ENCODE results near the gene ARSG. TPM values are rescaled to one million over a fixed set of nuclear protein-coding genes. Genes with fewer than 3 reads are reported as not detected.
"Not testable (repeated sequence)": the region's sequence is repeated elsewhere in the genome, so short reads cannot be mapped to it uniquely, and the experiment has no call there.

ARSG gene
- total RNA-seq, 1 donor: 7.6 TPM

DNA sequence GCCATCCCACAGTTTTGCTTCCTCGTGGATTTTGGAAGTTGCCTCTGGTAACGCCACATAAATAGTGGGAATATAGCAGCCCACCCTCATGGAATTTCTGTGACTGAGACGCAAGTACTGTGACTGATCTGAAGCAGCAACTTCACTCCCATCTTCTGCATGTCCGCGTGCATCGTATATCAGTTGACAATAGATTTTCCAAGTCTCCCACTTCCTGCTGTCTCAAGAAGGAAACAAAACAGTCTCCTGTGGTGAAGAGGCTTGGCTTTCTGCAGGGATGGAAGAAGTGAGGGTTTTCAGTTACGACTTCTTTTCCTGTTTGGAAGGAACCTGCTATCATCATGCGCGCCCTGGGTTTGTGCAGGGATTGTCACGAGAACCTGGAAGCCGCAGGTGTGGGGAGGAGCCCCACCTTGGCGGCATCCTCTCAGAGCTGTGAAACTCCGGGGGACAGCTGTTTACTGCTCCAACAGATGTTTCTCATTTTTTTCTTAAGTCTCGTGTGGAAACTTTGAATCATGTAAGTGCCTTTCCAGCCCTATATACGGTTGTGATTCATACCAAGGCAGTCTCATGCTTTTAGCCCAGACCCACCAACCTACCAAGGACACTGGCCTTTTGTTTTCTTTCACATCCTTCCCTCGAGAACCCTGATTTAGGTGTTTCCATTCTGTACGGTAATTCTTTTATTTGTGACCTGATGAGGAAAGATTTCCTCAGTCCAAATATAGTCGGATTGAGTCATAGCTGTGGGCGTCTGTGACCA lies 108.5 kb downstream of the ARSG start:
- Histone ChIP-seq H3K4me2 (ENCODE audit: insufficient read depth, low read length) (peak overlapping the region; percentile 62), H3K27ac (ENCODE audit: low read depth, low read length) (peak overlapping the region; percentile 20), H2AFZ (ENCODE audit: low read length) (peak overlapping the region; percentile 38), H3K4me3 (ENCODE audit: insufficient read depth, low read length) (peak overlapping the region; percentile 16), H3K9me3 (ENCODE audit: low read depth, low read length) (no peaks in the 10 kb centered on the region), H4K20me1 (ENCODE audit: insufficient read depth, low read length) (no peaks in the 10 kb centered on the region), H3K36me3 (ENCODE audit: insufficient read depth, low read length) (no peaks in the 10 kb centered on the region), H3K4me1 (ENCODE audit: insufficient read depth, low read length) (peaks cover 23% of the 10 kb centered on the region), H3K79me2 (ENCODE audit: insufficient read depth, low read length) (no peaks in the 10 kb centered on the region), H3K27me3 (ENCODE audit: insufficient read depth, low read length) (no peaks in the 10 kb centered on the region)
- TF ChIP-seq, protein P1, sequence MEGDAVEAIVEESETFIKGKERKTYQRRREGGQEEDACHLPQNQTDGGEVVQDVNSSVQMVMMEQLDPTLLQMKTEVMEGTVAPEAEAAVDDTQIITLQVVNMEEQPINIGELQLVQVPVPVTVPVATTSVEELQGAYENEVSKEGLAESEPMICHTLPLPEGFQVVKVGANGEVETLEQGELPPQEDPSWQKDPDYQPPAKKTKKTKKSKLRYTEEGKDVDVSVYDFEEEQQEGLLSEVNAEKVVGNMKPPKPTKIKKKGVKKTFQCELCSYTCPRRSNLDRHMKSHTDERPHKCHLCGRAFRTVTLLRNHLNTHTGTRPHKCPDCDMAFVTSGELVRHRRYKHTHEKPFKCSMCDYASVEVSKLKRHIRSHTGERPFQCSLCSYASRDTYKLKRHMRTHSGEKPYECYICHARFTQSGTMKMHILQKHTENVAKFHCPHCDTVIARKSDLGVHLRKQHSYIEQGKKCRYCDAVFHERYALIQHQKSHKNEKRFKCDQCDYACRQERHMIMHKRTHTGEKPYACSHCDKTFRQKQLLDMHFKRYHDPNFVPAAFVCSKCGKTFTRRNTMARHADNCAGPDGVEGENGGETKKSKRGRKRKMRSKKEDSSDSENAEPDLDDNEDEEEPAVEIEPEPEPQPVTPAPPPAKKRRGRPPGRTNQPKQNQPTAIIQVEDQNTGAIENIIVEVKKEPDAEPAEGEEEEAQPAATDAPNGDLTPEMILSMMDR (IDR thresholded peaks at IDR 0.05; ENCODE audit: extremely low read depth, low read depth, low read length): no peak
- no peak for DNase-seq (ENCODE audit: insufficient read length, low spot score, missing footprints)

DNA sequence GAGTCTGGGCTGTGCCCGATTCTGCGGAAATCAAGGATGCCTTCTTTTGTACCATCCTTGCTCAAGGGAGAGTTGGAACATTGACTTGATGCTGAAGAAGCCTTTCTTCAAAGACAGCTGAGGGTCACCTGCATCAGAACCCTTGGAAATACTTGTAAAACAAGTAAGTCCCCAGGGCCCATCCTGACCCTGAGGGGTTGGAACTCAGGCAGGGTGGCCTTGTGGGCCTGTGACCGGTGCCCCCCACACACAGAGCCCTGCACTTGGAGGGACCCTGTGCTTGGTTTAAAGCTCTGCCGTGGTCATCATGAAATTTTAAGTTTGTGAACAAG lies 109.1 kb downstream of the ARSG start:
- Histone ChIP-seq H3K4me3 (ENCODE audit: insufficient read depth, low read length) (no peak overlapping the region), H3K27me3 (ENCODE audit: insufficient read depth, low read length) (no peaks in the 10 kb centered on the region), H3K4me2 (ENCODE audit: insufficient read depth, low read length) (peak overlapping the region; percentile 62), H3K4me1 (ENCODE audit: insufficient read depth, low read length) (peaks cover 23% of the 10 kb centered on the region), H3K9me3 (ENCODE audit: low read depth, low read length) (no peaks in the 10 kb centered on the region), H3K79me2 (ENCODE audit: insufficient read depth, low read length) (no peaks in the 10 kb centered on the region), H3K36me3 (ENCODE audit: insufficient read depth, low read length) (no peaks in the 10 kb centered on the region), H3K27ac (ENCODE audit: low read depth, low read length) (peak overlapping the region; percentile 20), H4K20me1 (ENCODE audit: insufficient read depth, low read length) (no peaks in the 10 kb centered on the region), H2AFZ (ENCODE audit: low read length) (peak overlapping the region; percentile 38)
- TF ChIP-seq, protein P1 (IDR thresholded peaks at IDR 0.05; ENCODE audit: extremely low read depth, low read depth, low read length): no peak
- DNase-seq (ENCODE audit: insufficient read length, low spot score, missing footprints): no peak

DNA sequence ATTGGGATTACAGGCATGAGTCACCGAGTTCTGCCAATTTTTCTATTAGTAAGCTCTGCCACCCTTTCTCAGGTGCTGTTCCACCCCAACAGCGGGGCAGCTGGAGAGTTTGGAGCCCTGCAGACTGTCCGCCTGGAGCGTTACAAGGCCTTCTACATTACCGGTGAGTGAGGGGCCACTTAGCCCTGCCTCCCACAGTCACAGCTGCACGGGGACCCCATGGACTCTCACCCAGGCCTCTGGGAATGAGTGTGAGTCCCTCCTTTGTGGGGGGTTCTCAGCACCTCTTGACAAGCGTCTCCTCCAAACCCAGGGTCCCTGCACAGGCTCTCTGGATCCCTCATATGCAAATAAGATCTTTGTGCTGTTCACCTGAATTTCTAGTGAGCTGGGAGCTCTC lies 110.0 kb downstream of the ARSG start:
- Histone ChIP-seq H3K36me3 (ENCODE audit: insufficient read depth, low read length) (no peaks in the 10 kb centered on the region), H3K4me1 (ENCODE audit: insufficient read depth, low read length) (peaks cover 23% of the 10 kb centered on the region), H4K20me1 (ENCODE audit: insufficient read depth, low read length) (no peaks in the 10 kb centered on the region), H3K9me3 (ENCODE audit: low read depth, low read length) (no peaks in the 10 kb centered on the region), H3K27me3 (ENCODE audit: insufficient read depth, low read length) (no peaks in the 10 kb centered on the region), H3K4me2 (ENCODE audit: insufficient read depth, low read length) (no peak overlapping the region), H3K4me3 (ENCODE audit: insufficient read depth, low read length) (no peak overlapping the region), H3K27ac (ENCODE audit: low read depth, low read length) (no peak overlapping the region), H2AFZ (ENCODE audit: low read length) (no peak overlapping the region), H3K79me2 (ENCODE audit: insufficient read depth, low read length) (no peaks in the 10 kb centered on the region)
- TF ChIP-seq, protein P1 (IDR thresholded peaks at IDR 0.05; ENCODE audit: extremely low read depth, low read depth, low read length): no peak
- DNase-seq (ENCODE audit: insufficient read length, low spot score, missing footprints): no peak

- Histone ChIP-seq H3K79me2 (ENCODE audit: insufficient read depth, low read length) (no peaks in the 10 kb centered on the region), H3K27me3 (ENCODE audit: insufficient read depth, low read length) (no peaks in the 10 kb centered on the region), H3K4me3 (ENCODE audit: insufficient read depth, low read length) (no peak overlapping the region), H3K9me3 (ENCODE audit: low read depth, low read length) (no peaks in the 10 kb centered on the region), H4K20me1 (ENCODE audit: insufficient read depth, low read length) (no peaks in the 10 kb centered on the region), H3K4me2 (ENCODE audit: insufficient read depth, low read length) (no peak overlapping the region), H2AFZ (ENCODE audit: low read length) (no peak overlapping the region), H3K4me1 (ENCODE audit: insufficient read depth, low read length) (peaks cover 23% of the 10 kb centered on the region), H3K36me3 (ENCODE audit: insufficient read depth, low read length) (no peaks in the 10 kb centered on the region), H3K27ac (ENCODE audit: low read depth, low read length) (no peak overlapping the region)
- no peak for DNase-seq (ENCODE audit: insufficient read length, low spot score, missing footprints)
- TF ChIP-seq, protein P1 (IDR thresholded peaks at IDR 0.05; ENCODE audit: extremely low read depth, low read depth, low read length): no peak
Measured at GRCh38 chr17:68403122-68403521, 111.8 kb downstream of the ARSG start.

GRCh38 chr17:68403837-68404236 lies 112.5 kb downstream of the ARSG start:
- DNase-seq (ENCODE audit: insufficient read length, low spot score, missing footprints); H3K36me3 ChIP-seq (ENCODE audit: insufficient read depth, low read length); H4K20me1 ChIP-seq (ENCODE audit: insufficient read depth, low read length); H3K79me2 ChIP-seq (ENCODE audit: insufficient read depth, low read length); H3K27ac ChIP-seq (ENCODE audit: low read depth, low read length); H3K4me2 ChIP-seq (ENCODE audit: insufficient read depth, low read length); H3K9me3 ChIP-seq (ENCODE audit: low read depth, low read length); H3K27me3 ChIP-seq (ENCODE audit: insufficient read depth, low read length); H3K4me3 ChIP-seq (ENCODE audit: insufficient read depth, low read length); H2AFZ ChIP-seq (ENCODE audit: low read length): not testable (repeated sequence)
- peaks cover 18% of the 10 kb centered on the region for H3K4me1 ChIP-seq (ENCODE audit: insufficient read depth, low read length)

DNA sequence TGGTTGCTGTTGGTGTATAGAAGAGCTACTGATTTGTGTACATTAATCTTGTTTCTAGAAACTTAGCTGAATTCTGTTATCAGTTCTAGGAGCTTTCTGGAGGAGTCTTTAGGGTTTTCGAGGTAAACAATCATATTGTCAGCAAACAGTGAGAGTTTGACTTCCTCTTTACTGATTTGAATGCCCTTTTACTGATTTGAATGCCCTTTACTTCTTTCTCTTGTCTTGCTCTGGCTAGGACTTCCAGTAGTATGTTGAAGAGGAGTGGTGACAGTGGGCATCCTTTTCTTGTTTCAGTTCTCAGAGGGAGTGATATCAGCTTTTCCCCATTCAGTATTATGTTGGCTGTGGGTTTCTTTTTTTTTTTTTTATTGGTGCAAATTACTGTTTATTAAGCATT lies 116.4 kb downstream of the ARSG start:
- H3K27ac ChIP-seq (ENCODE audit: low read depth, low read length); H3K79me2 ChIP-seq (ENCODE audit: insufficient read depth, low read length); H3K36me3 ChIP-seq (ENCODE audit: insufficient read depth, low read length); H3K4me3 ChIP-seq (ENCODE audit: insufficient read depth, low read length); H2AFZ ChIP-seq (ENCODE audit: low read length); H3K4me2 ChIP-seq (ENCODE audit: insufficient read depth, low read length); H3K9me3 ChIP-seq (ENCODE audit: low read depth, low read length); H4K20me1 ChIP-seq (ENCODE audit: insufficient read depth, low read length); H3K27me3 ChIP-seq (ENCODE audit: insufficient read depth, low read length); DNase-seq (ENCODE audit: insufficient read length, low spot score, missing footprints); H3K4me1 ChIP-seq (ENCODE audit: insufficient read depth, low read length): not testable (repeated sequence)
